Lung (tissue), 16 donors: ENCODE results near the gene SLC39A13. TPM values are rescaled to one million over a fixed set of nuclear protein-coding genes. Genes with fewer than 3 reads are reported as not detected.

Experiments
- ATAC-seq: fragments of 200-7000 bp; cut with Tn5 transposase; one replicate; pipeline ENCODE4 v1.9.1; 2020; ENCODE audit warnings: moderate number of reproducible peaks; ENCODE audit not compliant: insufficient read depth, low FRiP score
- DNase-seq, 3 donors: peaks; one replicate each; pipeline ENCODE4 v3.0.0-alpha.2; 2013 to 2017
- H3K27ac ChIP-seq, 2 donors: one replicate each; pipeline ENCODE4 v1.5.1; 2013; ENCODE audit warnings: mild to moderate bottlenecking in 2 of 2, moderate library complexity in 2 of 2, control low read depth in 1 of 2, inconsistent platforms in 1 of 2, low read depth in 1 of 2, low read length in 1 of 2
- H3K27me3 ChIP-seq, 3 donors: one replicate each; pipeline ENCODE4 v1.5.1; 2013; ENCODE audit warnings: low read length in 2 of 3; ENCODE audit not compliant: control insufficient read depth in 3 of 3, insufficient read depth in 3 of 3
- H3K36me3 ChIP-seq, 4 donors: one replicate each; pipeline ENCODE4 v1.5.1; 2013; ENCODE audit warnings: low read length in 4 of 4, mild to moderate bottlenecking in 1 of 4, moderate library complexity in 1 of 4; ENCODE audit not compliant: control insufficient read depth in 4 of 4, insufficient read depth in 4 of 4
- H3K4me1 ChIP-seq, 5 donors: one replicate each; pipeline ENCODE4 v1.5.1; 2013; ENCODE audit warnings: low read length in 5 of 5, mild to moderate bottlenecking in 2 of 5, moderate library complexity in 1 of 5; ENCODE audit not compliant: control insufficient read depth in 5 of 5, insufficient read depth in 5 of 5
- H3K4me3 ChIP-seq: one replicate; pipeline ENCODE4 v1.5.1; 2013; ENCODE audit warnings: mild to moderate bottlenecking, control low read depth, moderate library complexity
- H3K9ac ChIP-seq, 2 donors: one replicate each; pipeline ENCODE4 v1.5.1; 2013; ENCODE audit warnings: low read length in 2 of 2, control low read depth in 1 of 2; ENCODE audit not compliant: insufficient read depth in 1 of 2
- H3K9me3 ChIP-seq, 4 donors: one replicate each; pipeline ENCODE4 v1.5.1; 2013; ENCODE audit warnings: low read length in 3 of 4, mild to moderate bottlenecking in 1 of 4, moderate library complexity in 1 of 4; ENCODE audit not compliant: control insufficient read depth in 4 of 4, insufficient read depth in 3 of 4
- WGBS, 2 donors: extraction: QIAGEN DNeasy Blood & Tissue Kit; methylation state at CpG; one replicate each; pipeline ENCODE4 v1.1.7; 2013; 5-methylcytosine and 5-hydroxymethylcytosine counted together
- long read RNA-seq, 5 donors: transcript quantifications; one replicate each; lab custom pipeline, GENCODE V29; 2026
- polyA plus RNA-seq, 2 donors: library from polyadenylated mRNA; stranded (reverse); fragments of 200-250 nt; gene quantifications; one replicate each; pipeline ENCODE4 v1.2.1, GENCODE V29; 2013
- total RNA-seq, 2 donors: library from RNA; depleted of rRNA in 1 of 2; stranded (reverse); fragments of >200 nt in 1 of 2; gene quantifications; one replicate each; pipeline ENCODE4 v1.2.1, GENCODE V29; 2014 to 2021
- TF ChIP-seq, protein P1 (sequence below): IDR thresholded peaks from 2 replicates; pipeline ENCODE4 v1.5.1; 2012; ENCODE audit warnings: mild to moderate bottlenecking; ENCODE audit errors: control extremely low read depth, extremely low read depth
- donor health status: control.
- donor health status: control.
- donor health status: Bipolar disorder and iron deficiency.
- donor health status: healthy.
- donor health status: DM: yes; HTN: yes; CAD: no.

SLC39A13 gene
- 10 to 100 TPM; 31.8 to 83.8 TPM for total RNA-seq
- polyA plus RNA-seq: 10 to 100 TPM; 67.5 to 82.2 TPM
- long read RNA-seq, donor 1, partial matches to known transcripts: 5 of 26 reads
- long read RNA-seq, donor 1, other reads (novel, unspliced or antisense): 17 of 26 reads
- long read RNA-seq, donor 2, partial matches to known transcripts: 0 of 1 reads
- long read RNA-seq, donor 2, other reads (novel, unspliced or antisense): 0 of 1 reads
- long read RNA-seq, donor 3: 0 reads
- long read RNA-seq, donor 4, partial matches to known transcripts: 0 of 2 reads
- long read RNA-seq, donor 4, other reads (novel, unspliced or antisense): 0 of 2 reads
- long read RNA-seq, donor 5, partial matches to known transcripts: 0 of 8 reads
- long read RNA-seq, donor 5, other reads (novel, unspliced or antisense): 6 of 8 reads

DNA sequence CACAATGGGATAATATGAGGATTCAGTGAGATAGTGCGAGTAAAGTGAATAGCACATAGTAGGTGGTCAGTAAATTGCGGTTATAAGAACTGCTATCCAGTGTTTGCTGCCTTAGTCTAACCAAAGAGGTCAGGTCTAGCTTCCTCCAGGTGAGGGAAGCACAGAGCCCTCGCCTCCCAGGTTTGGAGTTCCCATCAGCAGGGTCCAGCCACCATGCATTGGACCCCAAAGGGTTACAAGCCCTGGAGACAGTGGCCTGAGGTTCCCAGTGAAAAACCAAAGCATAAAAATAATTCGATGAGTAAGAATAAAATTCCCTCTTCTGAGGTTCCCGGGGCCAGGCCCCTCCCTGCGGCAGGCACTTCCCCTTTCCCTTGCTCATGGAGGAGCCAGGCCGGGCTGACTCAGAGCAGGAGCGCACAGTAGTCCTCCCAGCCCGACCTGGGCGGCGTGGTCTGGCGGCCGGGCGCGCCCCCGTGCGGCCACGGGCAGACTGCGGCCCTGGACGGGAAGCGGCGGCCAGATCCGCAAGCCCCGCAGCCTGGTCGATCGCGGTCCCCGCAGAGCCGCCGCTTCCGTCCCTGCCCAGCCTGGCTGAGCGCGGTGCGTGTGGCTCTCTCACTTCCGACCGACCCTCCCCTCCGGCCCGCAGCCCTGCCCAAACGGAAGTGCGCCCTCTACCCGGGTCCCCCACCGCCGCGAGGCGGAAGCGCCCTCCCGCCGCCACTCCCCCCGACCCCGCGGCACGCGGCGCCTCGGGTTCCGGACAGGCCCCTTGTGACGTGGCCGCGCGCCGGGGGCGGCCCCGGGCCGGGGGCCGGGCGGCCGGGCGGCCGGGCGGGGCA is at the start of gene SLC39A13:
Gene SLC39A13 (plus strand): TSS at position 845 of the 845 bp plus-strand sequence. CDS start 1,505 bp downstream, outside the sequence.
- H3K36me3 ChIP-seq: peaks cover 0 to 11% (median 4%) of the 10 kb centered on the region in 4 donors
- peak within 1 kb of the TSS; percentile 75 for H3K4me3 ChIP-seq
- H3K9ac ChIP-seq: peak within 1 kb of the TSS; percentile 72 to 89
- H3K4me1 ChIP-seq: peaks cover 9 to 27% (median 20%) of the 10 kb centered on the region in 5 donors
- H3K9me3 ChIP-seq: no peaks in the 10 kb centered on the region
- whole genome bisulfite sequencing, 2 donors: 1% methylated on average over 55 to 70 of the region's 70 CpGs
- peak; percentile 91 for ATAC-seq
- peak; percentile 96 to 97 (median 97) for DNase-seq
- no peaks in the 10 kb centered on the region for H3K27me3 ChIP-seq
- peak within 1 kb of the TSS; percentile 95 to 98 for H3K27ac ChIP-seq
- TF ChIP-seq, protein P1, sequence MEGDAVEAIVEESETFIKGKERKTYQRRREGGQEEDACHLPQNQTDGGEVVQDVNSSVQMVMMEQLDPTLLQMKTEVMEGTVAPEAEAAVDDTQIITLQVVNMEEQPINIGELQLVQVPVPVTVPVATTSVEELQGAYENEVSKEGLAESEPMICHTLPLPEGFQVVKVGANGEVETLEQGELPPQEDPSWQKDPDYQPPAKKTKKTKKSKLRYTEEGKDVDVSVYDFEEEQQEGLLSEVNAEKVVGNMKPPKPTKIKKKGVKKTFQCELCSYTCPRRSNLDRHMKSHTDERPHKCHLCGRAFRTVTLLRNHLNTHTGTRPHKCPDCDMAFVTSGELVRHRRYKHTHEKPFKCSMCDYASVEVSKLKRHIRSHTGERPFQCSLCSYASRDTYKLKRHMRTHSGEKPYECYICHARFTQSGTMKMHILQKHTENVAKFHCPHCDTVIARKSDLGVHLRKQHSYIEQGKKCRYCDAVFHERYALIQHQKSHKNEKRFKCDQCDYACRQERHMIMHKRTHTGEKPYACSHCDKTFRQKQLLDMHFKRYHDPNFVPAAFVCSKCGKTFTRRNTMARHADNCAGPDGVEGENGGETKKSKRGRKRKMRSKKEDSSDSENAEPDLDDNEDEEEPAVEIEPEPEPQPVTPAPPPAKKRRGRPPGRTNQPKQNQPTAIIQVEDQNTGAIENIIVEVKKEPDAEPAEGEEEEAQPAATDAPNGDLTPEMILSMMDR: peak; percentile 62

DNA sequence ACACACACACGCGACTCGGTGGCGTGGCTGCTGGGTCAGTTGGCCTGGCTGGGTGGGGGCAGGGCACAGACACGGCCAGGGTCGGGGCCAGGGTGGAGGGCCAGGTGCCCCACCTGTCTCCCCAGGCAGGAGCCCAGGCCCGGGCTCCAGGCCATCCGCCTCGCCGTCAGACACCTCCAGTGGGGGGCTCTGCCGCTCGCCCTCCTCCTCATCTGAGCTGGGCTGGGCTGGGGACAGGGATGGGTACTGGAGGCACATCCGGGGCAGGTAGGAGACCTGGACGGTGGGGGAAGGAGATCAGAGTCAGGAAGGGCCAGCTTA is 49.7 kb upstream of the SLC39A13 start:
- no peak overlapping the region for H3K27ac ChIP-seq
- WGBS, 2 donors: 84 to 85% methylated on average over 14 of the region's 14 CpGs
- no peak overlapping the region for H3K4me3 ChIP-seq
- no peaks in the 10 kb centered on the region for H3K27me3 ChIP-seq
- H3K4me1 ChIP-seq: peaks cover 0 to 8% (median 0%) of the 10 kb centered on the region in 5 donors
- no peaks in the 10 kb centered on the region for H3K9me3 ChIP-seq
- ATAC-seq (no peak), DNase-seq (no peak)
- peaks cover 0 to 5% (median 2%) of the 10 kb centered on the region in 4 donors for H3K36me3 ChIP-seq
- H3K9ac ChIP-seq: no peak overlapping the region
- TF ChIP-seq, protein P1: no peak

DNA sequence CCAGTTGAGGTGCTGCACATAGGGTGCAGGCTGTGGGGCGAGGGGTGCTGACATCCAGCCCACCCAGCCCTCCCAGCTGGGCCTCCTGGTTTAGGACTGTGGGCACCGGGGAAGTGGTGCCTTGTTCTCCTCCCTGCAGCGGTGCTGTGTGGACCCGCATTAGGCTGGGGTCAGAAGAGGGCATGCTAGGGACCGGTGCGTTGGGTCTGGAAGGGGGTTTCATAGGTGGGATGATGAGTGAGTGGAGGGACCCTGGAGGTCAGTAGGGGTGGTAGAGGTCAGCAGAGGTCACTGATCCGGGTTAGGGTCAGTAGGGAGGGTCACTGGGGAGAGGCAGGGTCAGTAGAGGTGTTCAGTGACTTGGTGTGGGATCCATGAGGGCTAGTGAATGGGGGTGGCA is 49.2 kb upstream of the SLC39A13 start:
- H3K9ac ChIP-seq: no peak overlapping the region
- H3K4me3 ChIP-seq: no peak overlapping the region
- DNase-seq (no peak), ATAC-seq (no peak)
- TF ChIP-seq, protein P1: no peak
- WGBS, 2 donors: 45 to 79% methylated on average over 7 of the region's 7 CpGs
- H3K36me3 ChIP-seq: peaks cover 0 to 5% (median 2%) of the 10 kb centered on the region in 4 donors
- peaks cover 0 to 8% (median 0%) of the 10 kb centered on the region in 5 donors for H3K4me1 ChIP-seq
- no peaks in the 10 kb centered on the region for H3K27me3 ChIP-seq
- peak overlapping the region in 1 of 2 donors; percentile 59 for H3K27ac ChIP-seq
- H3K9me3 ChIP-seq: no peaks in the 10 kb centered on the region
